Stromal cell of bone marrow (primary cell): ENCODE data around the gene PLA2G4A.
A peak's percentile ranks its signal among the peaks of the same experiment; 100 is the strongest.
"Not testable (repeated sequence)": the region's sequence is repeated elsewhere in the genome, so short reads cannot be mapped to it uniquely, and the experiment has no call there.

Experiments used
- DNase-seq: peaks from one replicate; pipeline ENCODE4 v3.0.0-alpha.2; 2012; ENCODE audit warnings: low read depth

PLA2G4A gene

GRCh38 chr1:186875896-186876835 lies 47.4 kb downstream of the PLA2G4A start:
- no peak for DNase-seq

DNA sequence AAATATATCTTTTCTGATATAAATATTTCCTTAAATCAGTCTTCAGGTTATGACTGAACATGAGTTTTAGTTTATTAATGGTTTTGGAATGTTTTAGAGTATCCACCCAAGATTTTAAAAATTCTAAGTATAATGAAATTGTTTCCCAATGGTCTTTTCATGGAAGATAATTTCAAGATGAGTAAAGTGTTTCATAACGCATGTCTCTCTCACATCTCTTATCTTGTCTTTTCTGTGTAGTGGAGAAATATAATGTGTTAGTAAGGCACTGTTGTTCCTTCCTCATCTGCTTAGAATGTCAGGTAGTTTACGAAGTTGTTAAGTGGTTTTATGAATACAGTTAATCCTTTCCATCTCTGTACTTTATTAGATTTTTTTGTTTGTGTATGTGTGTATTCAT lies 49.6 kb downstream of the PLA2G4A start:
- no peak for DNase-seq

- DNase-seq: no peak
Measured at GRCh38 chr1:186880982-186881381, 52.2 kb downstream of the PLA2G4A start.

- DNase-seq: no peak
Measured at GRCh38 chr1:186882372-186883134, 53.8 kb downstream of the PLA2G4A start.

GRCh38 chr1:186884251-186884650 lies 55.5 kb downstream of the PLA2G4A start:
- peak; percentile 62 for DNase-seq

DNA sequence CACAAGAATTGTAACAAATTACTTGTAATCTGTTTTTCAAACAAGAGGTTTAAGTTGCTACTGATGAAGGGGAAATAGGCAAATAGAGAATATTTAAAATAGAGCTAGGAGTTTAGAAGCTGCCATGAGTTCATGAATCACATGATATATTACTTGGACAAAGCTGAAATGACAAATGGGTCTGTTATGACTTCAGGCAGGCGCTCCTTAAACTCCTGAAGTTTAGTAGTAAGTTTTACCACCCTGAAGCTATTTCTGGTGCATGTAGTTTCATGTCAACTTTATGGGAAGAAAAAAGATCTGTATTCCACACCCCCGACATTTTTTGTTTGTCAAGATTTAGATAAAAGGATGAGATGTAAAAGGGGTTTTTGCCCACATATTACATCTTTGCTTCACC lies 58.5 kb downstream of the PLA2G4A start:
- no peak for DNase-seq

GRCh38 chr1:186888367-186888766 lies 59.6 kb downstream of the PLA2G4A start:
- no peak for DNase-seq

DNA sequence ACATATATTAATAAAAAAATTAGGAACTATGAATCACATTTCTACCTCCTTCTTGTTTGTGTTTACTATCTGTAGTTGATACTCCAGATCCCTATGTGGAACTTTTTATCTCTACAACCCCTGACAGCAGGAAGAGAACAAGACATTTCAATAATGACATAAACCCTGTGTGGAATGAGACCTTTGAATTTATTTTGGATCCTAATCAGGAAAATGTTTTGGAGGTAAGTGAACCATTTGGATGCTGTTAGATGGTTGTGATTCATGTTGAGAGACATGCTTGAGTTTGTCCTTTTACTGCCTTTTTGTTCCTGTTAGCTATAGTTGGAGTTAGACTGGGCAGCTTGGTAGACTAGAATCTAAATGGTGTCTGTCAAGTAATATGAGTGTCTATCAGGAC lies 64.2 kb downstream of the PLA2G4A start:
- no peak for DNase-seq

GRCh38 chr1:186894415-186894814 lies 65.7 kb downstream of the PLA2G4A start:
- DNase-seq: peak; percentile 36

DNA sequence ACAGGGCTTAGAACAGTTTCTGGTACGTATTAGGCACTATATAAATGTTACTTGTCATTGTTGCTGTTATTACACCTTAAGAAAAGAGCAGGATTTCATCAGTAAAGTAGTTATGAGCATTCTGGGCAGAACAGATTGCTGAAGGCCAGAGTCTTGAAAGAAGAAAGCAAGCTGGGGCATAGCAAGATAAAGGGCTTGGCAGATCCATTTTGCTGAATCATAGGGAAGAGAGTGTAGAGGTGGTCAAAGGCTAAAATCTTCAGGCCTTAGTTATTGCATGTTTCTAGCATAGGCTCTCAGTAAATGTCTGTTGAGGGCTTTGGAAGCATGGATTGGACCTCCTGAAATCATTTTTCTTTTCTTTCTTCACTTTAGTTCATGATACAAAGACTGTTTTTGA lies 67.5 kb downstream of the PLA2G4A start:
- DNase-seq: no peak

- no peak for DNase-seq
Measured at GRCh38 chr1:186897008-186897407, 68.3 kb downstream of the PLA2G4A start.

DNA sequence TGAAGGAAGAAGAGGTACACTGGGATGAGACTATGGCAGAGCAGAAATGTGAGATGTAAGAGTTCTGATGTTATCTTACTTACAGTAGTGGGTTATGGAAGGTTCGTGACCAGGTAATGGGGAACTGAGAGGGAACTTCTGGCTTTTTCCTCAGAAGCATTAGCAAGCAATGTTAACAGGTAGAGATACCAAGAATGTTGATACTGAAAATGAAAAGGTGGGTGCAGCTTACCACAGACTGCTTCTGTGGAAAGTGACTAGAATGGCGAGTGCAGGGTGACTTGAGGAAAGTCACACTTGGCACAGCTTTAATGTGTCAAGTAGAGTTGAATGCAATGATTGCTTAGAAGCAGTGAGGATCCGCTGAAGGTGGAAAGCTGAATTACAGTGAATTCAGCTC lies 70.8 kb downstream of the PLA2G4A start:
- no peak for DNase-seq

GRCh38 chr1:186899977-186900376 lies 71.2 kb downstream of the PLA2G4A start:
- DNase-seq: peak; percentile 41

GRCh38 chr1:186900539-186901237 lies 71.9 kb downstream of the PLA2G4A start:
- no peak for DNase-seq

- DNase-seq: no peak
Measured at GRCh38 chr1:186901631-186902030, 72.9 kb downstream of the PLA2G4A start.

DNA sequence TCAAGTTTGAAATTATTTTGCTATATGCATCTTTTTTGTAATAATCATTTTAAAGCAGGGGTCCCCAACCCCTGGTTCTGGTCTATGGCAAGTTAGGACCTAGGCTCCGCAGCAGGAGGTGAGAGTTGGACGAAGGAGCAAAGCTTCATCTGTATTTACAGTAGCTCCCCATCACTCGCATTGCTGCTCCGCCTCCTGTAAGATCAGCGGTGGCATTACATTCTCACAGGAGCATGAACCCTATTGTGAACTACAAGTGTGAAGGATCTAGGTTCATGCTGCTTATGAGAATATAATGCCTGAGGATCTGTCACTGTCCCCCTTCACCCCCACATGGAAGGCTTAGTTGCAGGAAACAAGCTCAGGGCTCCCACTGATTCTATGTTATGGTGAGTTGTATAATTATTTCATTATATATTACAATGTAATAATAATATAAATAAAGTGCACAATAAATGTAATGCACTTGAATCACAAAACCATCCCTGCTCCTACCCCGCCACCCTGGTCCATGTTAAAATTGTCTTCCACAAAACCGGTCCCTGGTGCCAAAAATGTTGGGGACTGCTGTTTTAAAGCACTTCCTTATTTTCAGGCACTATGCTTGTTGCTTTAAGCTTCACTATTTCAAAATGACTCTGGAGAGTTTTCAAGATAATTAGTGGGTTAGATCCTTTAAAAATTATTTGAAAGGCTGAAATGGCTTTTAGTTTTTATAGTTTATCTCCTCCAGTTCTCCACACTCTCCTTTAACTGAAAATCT lies 74.8 kb downstream of the PLA2G4A start:
- no peak for DNase-seq

- DNase-seq: no peak
Measured at GRCh38 chr1:186904361-186904760, 75.6 kb downstream of the PLA2G4A start.

DNA sequence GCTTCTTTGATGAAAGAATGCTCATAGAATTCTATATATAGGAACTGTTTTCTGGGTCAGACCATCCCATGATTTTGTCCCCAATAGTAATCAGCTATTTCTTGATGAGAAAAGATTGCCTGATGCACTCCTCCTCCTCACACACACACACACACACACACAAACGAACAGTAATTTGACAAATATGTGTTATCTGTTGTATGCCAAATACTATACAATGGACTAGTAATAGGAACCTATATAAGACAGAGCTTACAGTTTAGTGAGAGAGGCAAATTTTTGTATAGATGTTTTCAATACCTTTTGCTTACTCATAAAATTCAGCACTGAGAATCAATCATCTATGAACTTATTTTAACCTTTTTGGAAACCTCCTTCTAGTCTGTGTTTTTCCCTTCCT lies 76.8 kb downstream of the PLA2G4A start:
- no peak for DNase-seq

DNA sequence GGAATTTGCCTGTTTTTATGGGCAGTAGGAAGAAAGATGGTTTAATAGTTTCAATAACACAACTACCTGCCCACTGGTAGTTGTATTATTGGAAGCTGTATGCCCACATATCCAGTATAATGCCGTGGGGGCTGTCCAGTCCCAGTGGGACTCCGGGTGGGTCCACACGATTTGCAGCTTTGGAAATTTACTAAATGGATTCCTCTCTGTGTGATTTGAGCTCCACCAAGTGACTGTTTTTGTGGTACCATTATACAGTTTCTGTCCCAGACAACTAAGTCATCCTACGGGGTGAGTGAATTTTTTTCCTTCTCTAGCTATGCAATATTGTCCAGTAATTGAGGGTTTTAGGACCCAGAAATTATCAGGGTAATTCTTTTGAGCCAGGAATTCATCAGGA lies 86.8 kb downstream of the PLA2G4A start:
- DNase-seq: no peak

DNA sequence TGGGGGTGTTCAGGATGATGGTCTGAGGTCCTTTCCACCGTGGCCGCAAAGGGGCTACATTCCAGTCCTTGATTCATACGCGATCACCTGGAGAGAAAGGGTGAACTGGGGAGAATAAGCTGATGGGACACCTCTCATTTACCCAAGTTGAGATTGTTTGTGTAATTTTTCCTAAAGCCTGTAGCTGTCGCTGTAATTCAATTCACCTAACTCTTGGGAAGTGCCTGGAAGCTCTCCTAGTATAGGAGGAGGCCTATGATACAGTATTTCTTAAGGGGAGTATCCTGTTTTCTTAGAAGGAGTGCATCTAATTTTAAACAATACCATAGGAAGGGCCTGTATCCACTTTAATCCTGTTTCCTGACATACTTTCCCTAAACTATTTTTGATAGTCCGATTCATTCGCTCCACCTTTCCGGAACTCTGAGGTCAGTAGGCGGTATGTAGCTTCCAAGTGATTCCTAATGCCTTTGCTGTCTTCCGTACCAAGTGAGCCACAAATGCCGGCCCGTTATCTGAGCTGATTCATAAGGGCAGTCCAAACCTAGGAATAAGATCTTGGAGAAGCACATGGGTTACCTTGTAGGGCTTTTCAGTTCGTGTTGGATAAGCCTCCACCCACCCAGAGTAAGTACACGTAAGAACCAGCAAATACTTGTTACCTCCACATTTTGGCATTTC lies 88.5 kb downstream of the PLA2G4A start:
- not testable (repeated sequence) for DNase-seq

DNA sequence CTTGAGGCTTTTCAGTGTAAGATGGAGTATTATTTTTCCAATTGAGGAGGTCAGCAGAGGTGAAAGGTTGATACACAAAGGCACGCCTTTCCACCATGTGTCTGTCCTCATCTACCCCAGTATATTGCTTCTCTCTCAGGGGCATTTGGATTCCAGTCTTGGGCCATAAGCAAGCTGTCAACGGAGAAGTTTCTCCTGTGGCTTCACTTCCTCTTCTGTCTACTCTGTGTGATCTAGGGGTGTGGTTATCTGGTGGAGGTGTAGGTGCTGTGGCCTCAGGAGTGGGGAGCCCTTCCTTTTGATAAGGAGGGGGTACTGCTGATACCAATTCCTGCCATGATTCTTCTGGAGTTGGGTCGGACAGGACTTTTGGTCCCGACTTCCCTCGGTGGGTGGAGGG lies 92.6 kb downstream of the PLA2G4A start:
- DNase-seq: not testable (repeated sequence)
